ENCODE data around the gene PGLYRP3. TPM values are rescaled to one million over a fixed set of nuclear protein-coding genes. Genes with fewer than 3 reads are reported as not detected.

The PGLYRP3 gene
- total and polyA plus RNA-seq, 2 of the 13 experiments (the other 11 are each of a cell fraction or from before 2014, with no cell fraction given): not detected

DNA sequence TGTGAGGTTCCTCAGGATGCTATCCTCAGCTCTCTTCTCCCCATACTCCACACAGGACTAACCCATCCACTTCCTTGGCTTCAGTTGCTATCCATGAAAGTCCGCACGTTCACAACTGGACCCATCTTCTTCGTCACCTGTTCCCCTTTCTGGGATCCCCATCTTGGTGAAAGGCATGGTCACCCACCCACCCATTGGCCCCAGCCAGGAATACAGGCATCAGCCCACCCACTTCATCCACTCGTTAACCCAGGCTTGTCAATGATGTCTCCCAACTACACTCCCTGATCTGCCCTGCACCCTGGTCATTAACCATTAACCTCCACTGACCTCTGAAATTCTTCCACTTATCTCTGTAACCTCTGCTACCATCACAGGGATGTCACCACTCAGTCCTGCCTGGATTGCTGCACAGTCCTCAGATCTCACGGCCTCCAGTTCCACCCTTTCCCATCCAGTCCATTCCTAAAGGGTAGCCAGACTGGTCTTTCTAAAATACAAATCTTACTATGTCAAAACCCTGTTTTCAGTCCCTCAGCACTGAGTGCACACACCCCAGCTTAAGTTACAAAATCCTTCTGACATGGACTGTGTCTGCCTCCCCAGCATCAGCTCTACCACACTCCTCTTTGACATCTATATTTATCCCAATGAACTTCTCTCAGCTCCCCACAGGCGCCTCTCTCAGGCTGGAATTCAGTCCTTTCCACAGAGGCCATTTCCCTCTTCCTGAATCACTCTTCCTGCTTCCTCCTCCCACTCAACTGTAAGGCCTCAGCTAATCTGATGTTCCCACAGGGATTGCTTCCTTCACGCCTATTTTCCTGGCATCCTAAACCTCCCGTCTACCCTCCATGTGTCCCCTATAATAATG lies 25.5 kb upstream of the PGLYRP3 start:
- H3K4me2 ChIP-seq (ENCODE audit: low read depth, low read length): no peak overlapping the region
- H2AFZ ChIP-seq (ENCODE audit: low read length): no peak overlapping the region
- no TSS peak for BruUV-seq (replicated peaks)
- FAIRE-seq: no peak
- no peak for DNase-seq (ENCODE audit: low spot score)
- H3K4me1 ChIP-seq (ENCODE audit: insufficient read depth, low read length): no peaks in the 10 kb centered on the region
- no peak; the same call in 2 of the 3 replicates for ATAC-seq
- WGBS (ENCODE audit: low lambda C conversion rate): 24% methylated on average over 8 of the region's 8 CpGs
- intact Hi-C loops (cut with micrococcal nuclease; ENCODE audit: unreplicated experiment) (loop anchor here (10.0 kb wide), 1 partner anchor 57 kb away; the partner anchor contains the start of gene S100A8), in situ Hi-C loops (cut with HindIII; ENCODE audit: extremely low pct_ligation_motif_present, low pct_unique_long_range_greater_than_20kb) (no loop called here)
- no peaks in the 10 kb centered on the region for H3K9me3 ChIP-seq (ENCODE audit: low read length)
- no peaks in the 10 kb centered on the region for H3K79me2 ChIP-seq (ENCODE audit: insufficient read depth, low read length)
- no peak overlapping the region for H3K27ac ChIP-seq (ENCODE audit: extremely low read length, insufficient read depth, low read length)
- no peaks in the 10 kb centered on the region for H4K20me1 ChIP-seq (ENCODE audit: insufficient read depth, low read length)
- ChIA-PET POLR2A (no interaction called here), CTCF (ENCODE audit: low intra/inter-chr PET ratio, low total read pairs) (no interaction called here)
- no peaks in the 10 kb centered on the region for H3K36me3 ChIP-seq (replicated peaks in 1 of 2; ENCODE audit: control insufficient read depth in 1 of 2, insufficient read depth in 2 of 2, low read length in 2 of 2)
- H3K9ac ChIP-seq (ENCODE audit: insufficient read depth, low read depth, low read length): no peak overlapping the region
- no peaks in the 10 kb centered on the region; a peak in 1 of 5 replicates for H3K27me3 ChIP-seq (ENCODE audit: control insufficient read depth in 1 of 2, insufficient read depth in 2 of 2, low read length in 2 of 2)
- H3K4me3 ChIP-seq (replicated peaks in 1 of 3; ENCODE audit: insufficient read depth in 1 of 3, low read depth in 2 of 3, low read length in 3 of 3): no peak overlapping the region
- TF ChIP-seq, protein P1, sequence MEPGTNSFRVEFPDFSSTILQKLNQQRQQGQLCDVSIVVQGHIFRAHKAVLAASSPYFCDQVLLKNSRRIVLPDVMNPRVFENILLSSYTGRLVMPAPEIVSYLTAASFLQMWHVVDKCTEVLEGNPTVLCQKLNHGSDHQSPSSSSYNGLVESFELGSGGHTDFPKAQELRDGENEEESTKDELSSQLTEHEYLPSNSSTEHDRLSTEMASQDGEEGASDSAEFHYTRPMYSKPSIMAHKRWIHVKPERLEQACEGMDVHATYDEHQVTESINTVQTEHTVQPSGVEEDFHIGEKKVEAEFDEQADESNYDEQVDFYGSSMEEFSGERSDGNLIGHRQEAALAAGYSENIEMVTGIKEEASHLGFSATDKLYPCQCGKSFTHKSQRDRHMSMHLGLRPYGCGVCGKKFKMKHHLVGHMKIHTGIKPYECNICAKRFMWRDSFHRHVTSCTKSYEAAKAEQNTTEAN (CRISPR knock-in tag; conservative IDR thresholded peaks at IDR 0.05): no peak
- TF ChIP-seq ZNF326 (CRISPR knock-in tag; IDR thresholded peaks at IDR 0.05; ENCODE audit: borderline replicate concordance) (no peak), U2AF2 (IDR thresholded peaks at IDR 0.05; ENCODE audit: low read depth, low read length) (no peak), ZNF432 (CRISPR knock-in tag; IDR thresholded peaks at IDR 0.05; ENCODE audit: borderline replicate concordance) (no peak), MED1 (CRISPR knock-in tag; IDR thresholded peaks at IDR 0.05) (no peak), TMF1 (CRISPR knock-in tag; IDR thresholded peaks at IDR 0.05; ENCODE audit: low read depth) (no peak), JARID2 (CRISPR knock-in tag; IDR thresholded peaks at IDR 0.05; ENCODE audit: insufficient replicate concordance) (no peak), ZNF501 (CRISPR knock-in tag; IDR thresholded peaks at IDR 0.05) (no peak), NFKBIZ (CRISPR knock-in tag; IDR thresholded peaks at IDR 0.05) (no peak), SNRNP70 (IDR thresholded peaks at IDR 0.05; ENCODE audit: low read depth, low read length) (no peak), THAP9 (CRISPR knock-in tag; IDR thresholded peaks at IDR 0.05; ENCODE audit: borderline replicate concordance) (no peak), ZBTB8A (CRISPR knock-in tag; IDR thresholded peaks at IDR 0.05; ENCODE audit: borderline replicate concordance, low read depth) (no peak), ZNF562 (CRISPR knock-in tag; IDR thresholded peaks at IDR 0.05; ENCODE audit: borderline replicate concordance) (no peak), KDM4B (CRISPR knock-in tag; IDR thresholded peaks at IDR 0.05) (no peak), CCDC6 (CRISPR knock-in tag; IDR thresholded peaks at IDR 0.05) (no peak), FOXM1 (CRISPR knock-in tag; IDR thresholded peaks at IDR 0.05) (no peak), ATAD3A (CRISPR knock-in tag; IDR thresholded peaks at IDR 0.05) (no peak), CENPT (CRISPR knock-in tag; IDR thresholded peaks at IDR 0.05; ENCODE audit: low read depth) (no peak)
- TF ChIP-seq, protein P2, sequence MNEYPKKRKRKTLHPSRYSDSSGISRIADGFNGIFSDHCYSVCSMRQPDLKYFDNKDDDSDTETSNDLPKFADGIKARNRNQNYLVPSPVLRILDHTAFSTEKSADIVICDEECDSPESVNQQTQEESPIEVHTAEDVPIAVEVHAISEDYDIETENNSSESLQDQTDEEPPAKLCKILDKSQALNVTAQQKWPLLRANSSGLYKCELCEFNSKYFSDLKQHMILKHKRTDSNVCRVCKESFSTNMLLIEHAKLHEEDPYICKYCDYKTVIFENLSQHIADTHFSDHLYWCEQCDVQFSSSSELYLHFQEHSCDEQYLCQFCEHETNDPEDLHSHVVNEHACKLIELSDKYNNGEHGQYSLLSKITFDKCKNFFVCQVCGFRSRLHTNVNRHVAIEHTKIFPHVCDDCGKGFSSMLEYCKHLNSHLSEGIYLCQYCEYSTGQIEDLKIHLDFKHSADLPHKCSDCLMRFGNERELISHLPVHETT (CRISPR knock-in tag; conservative IDR thresholded peaks at IDR 0.05): no peak
